GM19193 (cell line): ENCODE measurements around the gene LGR6.

Source experiments
- POLR2A ChIP-seq: IDR thresholded peaks from 4 replicates; pipeline ENCODE4 v1.6.1; 2011; ENCODE audit not compliant: insufficient read depth, insufficient read length; ENCODE audit errors: extremely low read depth

Gene LGR6

DNA sequence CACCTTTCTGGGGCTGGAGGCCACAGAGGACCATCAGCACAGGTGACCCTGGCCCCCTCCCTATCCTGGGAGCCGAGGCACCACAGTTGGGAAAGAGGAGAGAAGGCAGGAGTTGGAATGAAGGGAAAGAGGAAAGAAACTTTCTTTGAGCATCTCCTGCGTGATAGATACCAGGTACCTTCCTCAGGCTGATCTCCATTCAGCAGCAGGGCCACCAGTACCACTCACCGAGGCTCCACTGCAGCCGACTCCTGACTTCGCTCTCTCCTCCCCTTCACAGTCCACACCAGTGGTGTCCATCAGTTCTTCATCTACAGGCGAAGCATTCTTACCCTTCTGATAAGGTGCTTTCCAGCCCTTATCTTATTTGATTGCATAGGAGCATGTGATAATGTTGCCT, 55.3 kb downstream of the LGR6 start:
- no peak for TF ChIP-seq POLR2A

GRCh38 chr1:202249436-202249835, 55.8 kb downstream of the LGR6 start:
- no peak for TF ChIP-seq POLR2A

- TF ChIP-seq POLR2A: no peak
Measured at GRCh38 chr1:202249846-202250245, 56.2 kb downstream of the LGR6 start.

DNA sequence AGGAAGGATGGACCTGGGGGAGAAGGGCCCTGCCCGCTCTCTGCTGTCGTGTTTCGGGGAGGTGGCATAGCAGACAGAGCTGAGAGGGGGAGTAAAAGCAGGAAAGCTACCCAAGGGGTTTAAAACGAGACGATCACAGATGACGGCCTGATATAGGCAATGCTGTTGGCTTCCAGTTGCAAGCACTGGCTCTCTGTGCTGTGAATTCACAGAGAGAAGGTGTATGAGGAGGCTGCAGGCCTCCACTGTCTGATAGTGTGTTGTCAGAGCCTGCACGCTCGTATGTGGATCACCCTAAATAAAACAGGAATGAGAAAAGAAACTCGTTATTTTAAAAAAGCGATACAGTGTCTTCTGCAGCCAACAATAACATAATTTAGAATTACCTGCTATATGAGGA, 57.4 kb downstream of the LGR6 start:
- no peak for TF ChIP-seq POLR2A

DNA sequence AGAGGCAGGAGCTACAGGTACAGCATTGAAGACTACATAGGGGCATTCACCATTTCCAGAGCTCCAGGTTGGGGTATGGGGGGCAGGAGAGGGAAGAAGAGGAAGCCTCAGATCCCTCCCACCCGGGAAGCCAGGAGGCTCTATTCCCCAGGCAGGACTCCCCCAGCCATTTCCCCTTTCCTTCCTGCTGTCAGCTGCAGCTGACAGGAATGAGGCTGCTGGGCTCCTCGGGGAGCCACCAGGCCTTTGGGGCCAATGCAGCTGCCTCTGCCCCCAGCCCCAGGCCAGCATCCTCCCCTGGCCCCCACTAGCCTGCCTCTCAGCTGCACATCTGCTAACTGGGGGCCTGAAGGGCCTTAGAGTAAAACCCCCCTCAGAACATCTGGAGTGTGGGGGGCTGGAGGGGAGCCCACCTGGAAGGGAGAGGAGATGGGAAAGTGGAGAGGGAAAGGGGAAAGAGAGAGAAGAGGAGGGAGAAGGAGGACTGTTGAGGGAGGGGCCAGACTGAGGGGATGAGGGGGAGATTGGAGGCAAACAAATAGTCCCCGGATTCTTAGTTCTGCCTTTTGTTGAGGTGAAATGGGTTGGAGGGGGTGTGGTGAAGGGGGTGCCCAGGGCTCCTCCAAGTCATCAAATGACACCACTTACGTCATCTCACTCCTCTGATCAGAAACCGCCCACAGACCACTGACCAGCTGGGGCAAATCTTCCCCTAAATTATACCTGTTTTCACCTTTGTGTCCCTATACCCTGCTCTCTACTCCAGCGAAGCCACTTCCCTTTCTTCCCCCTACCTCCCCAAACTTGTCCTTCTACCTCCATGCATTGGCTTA, 58.0 kb downstream of the LGR6 start:
- no peak for TF ChIP-seq POLR2A

GRCh38 chr1:202252271-202252670, 58.7 kb downstream of the LGR6 start:
- no peak for TF ChIP-seq POLR2A

DNA sequence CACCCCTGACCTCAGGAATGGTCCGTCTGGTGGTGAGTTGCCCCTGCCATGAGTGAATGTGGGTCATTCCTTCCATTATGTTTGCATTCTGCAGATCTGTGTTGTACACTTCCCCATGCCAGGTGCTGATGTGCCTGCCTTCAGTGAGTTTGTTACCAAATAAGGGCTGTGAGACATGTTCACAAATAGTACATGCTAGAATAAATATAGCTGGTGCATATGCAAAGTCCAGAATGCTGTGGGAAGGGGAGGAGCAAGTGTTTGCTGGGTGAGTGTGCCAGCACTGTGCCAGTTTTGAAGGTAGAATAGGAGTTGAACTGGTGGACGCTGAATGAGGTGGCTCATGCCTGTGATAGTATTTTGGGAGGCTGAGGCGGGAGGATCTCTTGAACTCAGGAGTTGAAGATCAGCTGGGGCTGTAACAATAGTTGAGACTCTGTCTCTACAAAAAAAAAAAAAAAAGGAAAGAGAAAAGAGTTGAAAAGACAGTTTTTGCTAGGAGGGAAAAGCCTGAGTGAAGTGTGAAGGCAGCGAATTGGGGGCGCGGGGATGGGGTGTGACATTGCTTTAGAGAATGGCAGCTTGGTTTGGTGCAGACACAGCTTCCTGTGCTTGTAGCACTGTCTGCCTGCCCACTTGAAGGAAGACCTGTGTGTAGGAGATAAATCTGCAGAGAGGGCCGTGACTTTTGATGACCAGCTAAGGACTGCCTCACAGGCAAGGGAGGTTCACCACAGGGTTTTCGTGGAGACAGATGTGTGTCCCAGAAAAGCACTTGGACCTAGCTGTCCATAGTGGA, 61.1 kb downstream of the LGR6 start:
- TF ChIP-seq POLR2A: no peak

DNA sequence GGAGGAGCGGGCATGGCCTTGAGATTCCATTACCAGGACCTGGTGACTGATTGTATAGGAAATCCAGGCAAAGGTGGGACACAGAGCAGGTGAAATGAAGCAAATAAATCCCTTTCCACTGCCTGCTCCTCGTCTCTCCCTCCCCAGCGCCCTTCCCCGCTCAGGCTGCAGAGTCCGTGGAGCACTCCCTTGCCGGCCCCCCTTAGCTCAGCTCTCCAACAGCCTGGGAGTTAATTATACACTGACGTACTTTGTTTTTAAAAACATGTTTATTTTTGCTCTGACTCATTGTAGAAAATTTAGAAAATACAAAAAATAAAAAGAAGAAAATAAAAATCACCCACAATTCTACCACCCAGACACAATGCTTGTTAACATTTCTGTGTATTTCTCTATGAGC, 61.7 kb downstream of the LGR6 start:
- no peak for TF ChIP-seq POLR2A

DNA sequence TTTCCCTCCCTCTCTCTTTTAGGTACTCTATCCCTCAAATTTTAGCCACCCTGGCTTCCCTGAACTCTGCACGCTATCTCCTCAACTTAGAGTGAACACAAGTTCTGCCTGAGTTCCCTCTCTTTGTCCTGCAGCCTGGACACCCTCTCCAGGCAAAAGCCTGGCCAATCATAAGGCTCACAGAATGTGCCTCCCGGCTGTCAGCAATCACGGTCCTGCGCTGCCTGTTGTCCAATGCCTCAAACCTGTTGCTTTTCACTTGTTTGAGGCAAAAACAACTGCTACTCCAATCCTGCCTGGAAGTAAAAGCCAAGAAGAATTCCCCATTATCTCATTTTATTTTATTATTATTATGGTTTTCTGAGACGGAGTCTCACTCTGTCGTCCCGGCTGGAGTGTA, 66.1 kb downstream of the LGR6 start:
- no peak for TF ChIP-seq POLR2A

- no peak for TF ChIP-seq POLR2A
Measured at GRCh38 chr1:202263628-202264027, 70.0 kb downstream of the LGR6 start.

DNA sequence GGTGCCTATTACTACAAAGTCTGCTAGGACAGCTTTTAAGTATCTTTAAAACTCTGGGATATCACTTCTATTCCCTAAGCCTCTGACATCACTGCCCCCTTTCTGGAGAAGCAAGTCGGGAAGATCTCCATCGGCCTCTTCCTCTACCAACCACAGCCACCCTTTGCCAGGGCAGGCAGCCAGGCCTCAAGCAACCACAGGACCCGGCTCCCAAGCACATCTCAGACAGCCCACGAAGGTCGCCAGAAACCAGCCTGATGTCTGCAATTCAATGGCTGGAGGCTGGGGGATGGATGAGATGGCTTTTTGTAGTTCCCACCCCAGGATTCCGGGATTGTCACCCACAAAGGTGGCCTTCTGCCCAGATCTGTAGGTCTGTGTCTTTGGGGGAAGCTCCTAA, 70.7 kb downstream of the LGR6 start:
- TF ChIP-seq POLR2A: no peak

DNA sequence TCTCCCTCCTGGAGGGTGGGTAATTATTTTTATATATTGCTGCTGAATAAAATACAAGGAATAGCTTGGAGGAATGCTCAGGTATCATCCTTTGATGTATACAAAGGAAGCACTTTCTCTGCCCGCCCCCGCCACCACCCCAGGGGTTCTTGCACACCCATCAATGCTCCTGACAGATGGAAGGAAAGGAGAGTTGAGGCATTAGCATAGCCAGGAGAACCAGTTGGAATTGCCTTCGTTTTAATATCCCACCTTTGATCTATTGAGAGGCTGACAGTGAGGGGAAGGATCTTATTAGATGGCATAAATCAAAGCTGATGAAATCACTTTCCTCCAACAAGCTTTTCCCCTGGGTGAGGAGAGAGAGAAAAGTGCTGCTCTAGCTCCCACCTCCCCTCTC, 71.1 kb downstream of the LGR6 start:
- TF ChIP-seq POLR2A: no peak

- no peak for TF ChIP-seq POLR2A
Measured at GRCh38 chr1:202266061-202266765, 72.6 kb downstream of the LGR6 start.

DNA sequence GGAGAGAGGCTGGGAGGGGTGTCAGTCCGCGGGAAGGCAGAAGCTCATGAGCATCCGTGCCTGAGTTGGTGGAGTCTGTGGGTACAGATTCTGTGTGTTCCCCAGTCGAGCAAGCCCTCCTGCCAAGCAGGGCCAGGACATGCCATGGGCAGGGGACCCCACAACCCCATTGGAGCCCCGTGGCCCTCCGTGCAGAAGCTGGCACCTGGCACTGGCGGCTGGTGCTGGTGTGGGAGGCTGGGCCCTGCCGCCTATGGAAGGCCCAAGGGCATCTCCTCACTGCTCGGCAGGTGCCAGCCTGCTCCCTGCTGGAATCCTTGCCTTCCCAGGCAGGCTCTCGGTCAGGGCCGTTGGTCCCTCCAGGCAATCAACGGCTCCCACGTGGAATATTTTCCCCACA, 74.4 kb downstream of the LGR6 start:
- TF ChIP-seq POLR2A: no peak

DNA sequence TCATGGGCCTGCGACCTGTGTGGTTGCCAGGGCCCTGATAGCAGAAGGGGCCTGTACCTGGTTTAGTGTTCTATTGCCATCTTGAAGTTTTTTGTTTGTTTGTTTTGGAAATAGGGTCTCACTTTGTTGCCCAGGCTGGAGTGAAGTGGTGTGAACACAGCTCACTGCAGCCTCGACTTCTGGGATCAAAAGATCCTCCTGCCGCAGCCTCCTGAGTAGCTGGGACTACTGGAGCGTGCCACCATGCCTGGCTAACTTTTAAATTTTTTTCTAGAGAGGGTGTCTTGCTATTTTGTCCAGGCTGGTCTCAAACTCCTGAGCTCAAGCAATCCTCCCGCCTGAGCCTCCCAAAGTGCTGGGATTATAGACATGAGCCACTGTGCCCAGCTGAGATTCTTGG, 75.2 kb downstream of the LGR6 start:
- TF ChIP-seq POLR2A: no peak

DNA sequence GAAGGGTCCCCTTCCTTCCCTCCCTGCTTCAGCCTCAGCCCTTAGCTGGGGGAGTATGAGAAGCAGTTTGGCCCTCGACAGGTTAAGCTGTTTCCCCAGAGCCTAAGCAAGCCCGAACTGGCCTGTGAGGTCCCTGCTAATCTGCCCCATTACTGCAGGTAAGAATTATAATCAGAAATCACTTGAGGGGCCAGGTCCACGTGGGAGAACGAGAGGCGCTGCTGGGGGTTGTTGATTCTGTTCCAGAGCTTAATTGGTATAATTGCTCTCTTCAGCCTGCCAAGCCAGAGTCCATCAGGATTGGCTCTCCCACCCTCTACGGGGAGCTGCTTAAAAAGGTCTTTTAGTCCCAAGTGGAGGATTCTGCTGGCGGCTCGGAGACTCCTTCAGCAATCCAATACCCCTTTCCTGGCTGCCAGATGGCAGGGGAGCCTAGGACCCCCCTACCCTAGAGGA, 77.3 kb downstream of the LGR6 start:
- TF ChIP-seq POLR2A: no peak

- no peak for TF ChIP-seq POLR2A
Measured at GRCh38 chr1:202272103-202272845, 78.7 kb downstream of the LGR6 start.
